K562 (cell line): ENCODE results near the gene GPR37L1. TPM values are rescaled to one million over a fixed set of nuclear protein-coding genes. Genes with fewer than 3 reads are reported as not detected.

ENCODE experiments used
- CAMTA2 ChIP-seq: fragments of 250-450 bp; sonication (Bioruptor Pico); conservative IDR thresholded peaks from 2 replicates; pipeline ENCODE4 v1.5.1; 2022
- HMG20B ChIP-seq: fragments of 250-450 bp; sonication (Bioruptor Pico); IDR thresholded peaks from 2 replicates; pipeline ENCODE4 v1.5.0; 2021; ENCODE audit warnings: mild to moderate bottlenecking
- MYBL2 ChIP-seq, 2 experiments: fragments of 450-650 bp in 1 of 2; sonication (generic) in 1 of 2; formaldehyde crosslinking in 1 of 2; IDR thresholded peaks; 2 replicates each; pipeline versions ENCODE4 v1.6.1 to v1.8.1; 2017 to 2022; ENCODE audit warnings: borderline replicate concordance in 1 of 2, inconsistent platforms in 1 of 2, low read depth in 1 of 2, mild to moderate bottlenecking in 1 of 2, missing genetic modification reagents in 1 of 2, moderate library complexity in 1 of 2
- NCOA2 ChIP-seq, 2 experiments: fragments of 450-650 bp; IDR thresholded peaks; 2 replicates each; pipeline ENCODE4 v1.6.1; 2018; ENCODE audit warnings: mild to moderate bottlenecking in 2 of 2, moderate library complexity in 1 of 2; ENCODE audit not compliant: partially characterized antibody in 2 of 2
- NR4A1 ChIP-seq, 2 experiments: fragments of 250-450 bp in 1 of 2; fragments of 450-650 bp in 1 of 2; sonication (Bioruptor Pico) in 1 of 2; IDR thresholded peaks; 2 replicates each; pipeline versions ENCODE4 v1.4.0 to v1.6.1; 2016 to 2020; ENCODE audit warnings: mild to moderate bottlenecking in 2 of 2, missing compliant biosample characterization in 1 of 2, missing genetic modification characterization in 1 of 2, moderate library complexity in 1 of 2
- PHB ChIP-seq: fragments of 250-450 bp; sonication (Bioruptor Pico); IDR thresholded peaks from 2 replicates; pipeline ENCODE4 v1.5.0; 2021
- PRMT5 ChIP-seq: sonication (generic); formaldehyde crosslinking; IDR thresholded peaks from 2 replicates; pipeline ENCODE4 v1.5.0; 2020; ENCODE audit warnings: missing genetic modification reagents
- SIRT6 ChIP-seq: IDR thresholded peaks from one replicate; pipeline ENCODE4 v1.6.1; 2012; ENCODE audit warnings: low read depth, mild to moderate bottlenecking, control low read depth, inconsistent platforms, low read length, moderate library complexity
- SMAD1 ChIP-seq: fragments of 150-350 bp; IDR thresholded peaks from 2 replicates; pipeline ENCODE4 v1.6.1; 2014; ENCODE audit warnings: low read length, low read depth; ENCODE audit not compliant: partially characterized antibody
- TARDBP ChIP-seq: fragments of 450-650 bp; IDR thresholded peaks from 2 replicates; pipeline ENCODE4 v1.6.1; 2016
- TBL1XR1 ChIP-seq, 2 experiments: IDR thresholded peaks; 2 replicates each; pipeline ENCODE4 v1.6.1; 2012; ENCODE audit warnings: improper control_type of control experiment in 2 of 2, low read length in 2 of 2, mild to moderate bottlenecking in 1 of 2
- WHSC1 ChIP-seq: IDR thresholded peaks from one replicate; pipeline ENCODE4 v1.6.1; 2012; ENCODE audit warnings: low read length, control low read depth, inconsistent platforms
- ZNF124 ChIP-seq: sonication (generic); formaldehyde crosslinking; IDR thresholded peaks from 2 replicates; pipeline ENCODE4 v1.8.1; 2022; ENCODE audit warnings: missing genetic modification reagents
- polyA plus RNA-seq, 8 experiments: library from polyadenylated mRNA; depleted of rRNA in 4 of 8; stranded (reverse) in 5 of 8; unstranded in 3 of 8; fragments of >200 nt; fragmentation: Nextera tagmentation in 2 of 8; fragmentation: Illumina TruSeq in 1 of 8; extraction: Ambion mirVana in 2 of 8; extraction: Trizol in 1 of 8; gene quantifications; 2 replicates each; pipeline versions ENCODE4 v1.2.1 to v1.2.3, GENCODE V29; 2011 to 2014; ENCODE audit warnings: inconsistent platforms in 1 of 8, missing spikeins in 1 of 8
- total RNA-seq, 7 experiments: library from RNA; depleted of rRNA in 6 of 7; stranded (reverse); fragments of >200 nt in 6 of 7; fragmentation: Illumina TruSeq in 2 of 7; extraction: Trizol in 2 of 7; gene quantifications; 2 replicates each; pipeline versions ENCODE4 v1.2.1 to v1.2.3, GENCODE V29; 2011 to 2021; ENCODE audit warnings: low replicate concordance in 1 of 7
- TF ChIP-seq, protein P1 (sequence below), 2 experiments: fragments of 450-650 bp; formaldehyde crosslinking in 1 of 2; IDR thresholded peaks; 2 replicates each; pipeline versions ENCODE4 v1.4.0 to v1.6.1; 2014 to 2020; ENCODE audit warnings: mild to moderate bottlenecking in 2 of 2, borderline replicate concordance in 1 of 2, low read depth in 1 of 2
- TF ChIP-seq, protein P2 (sequence below): fragments of 450-650 bp; formaldehyde crosslinking; conservative IDR thresholded peaks from 2 replicates; pipeline ENCODE4 v1.4.0; 2022; ENCODE audit warnings: mild to moderate bottlenecking, missing genetic modification characterization
- TF ChIP-seq, protein P3 (sequence below): fragments of 250-450 bp; sonication (Bioruptor Pico); IDR thresholded peaks from 2 replicates; pipeline ENCODE4 v1.4.0; 2020; ENCODE audit warnings: mild to moderate bottlenecking

The GPR37L1 gene
- total and polyA plus RNA-seq, 9 of the 15 experiments (the other 6 are each of a cell fraction or from before 2014, with no cell fraction given), result not detected

DNA sequence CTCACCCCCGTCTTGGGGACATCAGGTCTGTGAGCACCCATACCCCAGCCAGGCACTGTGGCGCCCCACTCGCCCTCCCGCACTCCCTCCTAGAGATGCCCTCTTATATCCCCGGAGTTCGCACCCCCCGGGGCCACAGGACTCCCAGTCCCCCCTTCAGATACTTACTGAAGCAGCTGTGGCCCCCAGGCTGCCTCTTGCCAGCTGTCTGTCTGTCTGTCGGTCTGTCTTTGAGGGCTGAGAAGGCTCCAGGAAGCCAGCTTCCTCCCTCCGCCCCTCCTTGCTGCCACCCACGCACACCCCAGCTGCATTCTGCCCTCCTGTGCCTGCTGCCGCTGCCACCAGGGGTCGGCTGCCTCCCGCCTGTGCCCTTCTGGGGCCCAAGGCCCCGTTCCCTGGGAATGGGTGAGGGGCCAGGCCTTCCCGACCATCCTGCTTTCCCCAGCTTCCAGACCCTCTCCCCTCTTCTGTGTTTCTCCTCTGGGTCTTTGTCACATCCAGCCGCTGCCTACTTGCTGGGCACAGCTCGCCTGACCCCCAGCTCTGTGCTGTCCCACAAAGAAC lies 37.7 kb downstream of the GPR37L1 start, which contains the start of gene PTPN7 (continued):
- TF ChIP-seq MYBL2 (IDR thresholded peaks at IDR 0.05; ENCODE audit: low read depth), result no peak
- TF ChIP-seq MYBL2 (CRISPR knock-in tag; IDR thresholded peaks at IDR 0.05; ENCODE audit: borderline replicate concordance), result no peak
- no peak for TF ChIP-seq PRMT5 (CRISPR knock-in tag)
- TF ChIP-seq CAMTA2 (CRISPR knock-in tag), result peak; percentile 92
- TF ChIP-seq WHSC1, result no peak
- peak; percentile 0 for TF ChIP-seq SMAD1
- 0 out of 2 replicates have a peak, but pooled peaks have one; percentile 34 for TF ChIP-seq PHB (CRISPR knock-in tag)
- TF ChIP-seq TARDBP, result no peak
- TF ChIP-seq, protein P1, sequence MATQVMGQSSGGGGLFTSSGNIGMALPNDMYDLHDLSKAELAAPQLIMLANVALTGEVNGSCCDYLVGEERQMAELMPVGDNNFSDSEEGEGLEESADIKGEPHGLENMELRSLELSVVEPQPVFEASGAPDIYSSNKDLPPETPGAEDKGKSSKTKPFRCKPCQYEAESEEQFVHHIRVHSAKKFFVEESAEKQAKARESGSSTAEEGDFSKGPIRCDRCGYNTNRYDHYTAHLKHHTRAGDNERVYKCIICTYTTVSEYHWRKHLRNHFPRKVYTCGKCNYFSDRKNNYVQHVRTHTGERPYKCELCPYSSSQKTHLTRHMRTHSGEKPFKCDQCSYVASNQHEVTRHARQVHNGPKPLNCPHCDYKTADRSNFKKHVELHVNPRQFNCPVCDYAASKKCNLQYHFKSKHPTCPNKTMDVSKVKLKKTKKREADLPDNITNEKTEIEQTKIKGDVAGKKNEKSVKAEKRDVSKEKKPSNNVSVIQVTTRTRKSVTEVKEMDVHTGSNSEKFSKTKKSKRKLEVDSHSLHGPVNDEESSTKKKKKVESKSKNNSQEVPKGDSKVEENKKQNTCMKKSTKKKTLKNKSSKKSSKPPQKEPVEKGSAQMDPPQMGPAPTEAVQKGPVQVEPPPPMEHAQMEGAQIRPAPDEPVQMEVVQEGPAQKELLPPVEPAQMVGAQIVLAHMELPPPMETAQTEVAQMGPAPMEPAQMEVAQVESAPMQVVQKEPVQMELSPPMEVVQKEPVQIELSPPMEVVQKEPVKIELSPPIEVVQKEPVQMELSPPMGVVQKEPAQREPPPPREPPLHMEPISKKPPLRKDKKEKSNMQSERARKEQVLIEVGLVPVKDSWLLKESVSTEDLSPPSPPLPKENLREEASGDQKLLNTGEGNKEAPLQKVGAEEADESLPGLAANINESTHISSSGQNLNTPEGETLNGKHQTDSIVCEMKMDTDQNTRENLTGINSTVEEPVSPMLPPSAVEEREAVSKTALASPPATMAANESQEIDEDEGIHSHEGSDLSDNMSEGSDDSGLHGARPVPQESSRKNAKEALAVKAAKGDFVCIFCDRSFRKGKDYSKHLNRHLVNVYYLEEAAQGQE (IDR thresholded peaks at IDR 0.05; ENCODE audit: borderline replicate concordance), result no peak
- TF ChIP-seq, protein P1 (CRISPR knock-in tag; IDR thresholded peaks at IDR 0.05; ENCODE audit: low read depth), result no peak
- no peak for TF ChIP-seq ZNF124 (CRISPR knock-in tag)
- no peak for TF ChIP-seq NCOA2 (IDR thresholded peaks at IDR 0.05; ENCODE audit: partially characterized antibody in 2 of 2)
- TF ChIP-seq, protein P2, sequence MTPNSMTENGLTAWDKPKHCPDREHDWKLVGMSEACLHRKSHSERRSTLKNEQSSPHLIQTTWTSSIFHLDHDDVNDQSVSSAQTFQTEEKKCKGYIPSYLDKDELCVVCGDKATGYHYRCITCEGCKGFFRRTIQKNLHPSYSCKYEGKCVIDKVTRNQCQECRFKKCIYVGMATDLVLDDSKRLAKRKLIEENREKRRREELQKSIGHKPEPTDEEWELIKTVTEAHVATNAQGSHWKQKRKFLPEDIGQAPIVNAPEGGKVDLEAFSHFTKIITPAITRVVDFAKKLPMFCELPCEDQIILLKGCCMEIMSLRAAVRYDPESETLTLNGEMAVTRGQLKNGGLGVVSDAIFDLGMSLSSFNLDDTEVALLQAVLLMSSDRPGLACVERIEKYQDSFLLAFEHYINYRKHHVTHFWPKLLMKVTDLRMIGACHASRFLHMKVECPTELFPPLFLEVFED (CRISPR knock-in tag), result 0 out of 2 replicates have a peak, but pooled peaks have one; percentile 22
- peak; percentile 85; the same call in 1 of the 2 replicates for TF ChIP-seq NR4A1 (CRISPR knock-in tag; IDR thresholded peaks at IDR 0.05)
- no peak for TF ChIP-seq NR4A1 (tag; IDR thresholded peaks at IDR 0.05)
- TF ChIP-seq TBL1XR1 (IDR thresholded peaks at IDR 0.05; ENCODE audit: low read length in 2 of 2), result no peak
- TF ChIP-seq, protein P3, sequence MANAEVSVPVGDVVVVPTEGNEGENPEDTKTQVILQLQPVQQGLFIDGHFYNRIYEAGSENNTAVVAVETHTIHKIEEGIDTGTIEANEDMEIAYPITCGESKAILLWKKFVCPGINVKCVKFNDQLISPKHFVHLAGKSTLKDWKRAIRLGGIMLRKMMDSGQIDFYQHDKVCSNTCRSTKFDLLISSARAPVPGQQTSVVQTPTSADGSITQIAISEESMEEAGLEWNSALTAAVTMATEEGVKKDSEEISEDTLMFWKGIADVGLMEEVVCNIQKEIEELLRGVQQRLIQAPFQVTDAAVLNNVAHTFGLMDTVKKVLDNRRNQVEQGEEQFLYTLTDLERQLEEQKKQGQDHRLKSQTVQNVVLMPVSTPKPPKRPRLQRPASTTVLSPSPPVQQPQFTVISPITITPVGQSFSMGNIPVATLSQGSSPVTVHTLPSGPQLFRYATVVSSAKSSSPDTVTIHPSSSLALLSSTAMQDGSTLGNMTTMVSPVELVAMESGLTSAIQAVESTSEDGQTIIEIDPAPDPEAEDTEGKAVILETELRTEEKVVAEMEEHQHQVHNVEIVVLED (CRISPR knock-in tag), result no peak
- peak; percentile 59; the same call in 1 of the 2 replicates for TF ChIP-seq HMG20B
- no peak for TF ChIP-seq SIRT6
